Aorta (tissue), 5 donors: ENCODE data around the gene EIPR1. TPM values are rescaled to one million over a fixed set of nuclear protein-coding genes. Genes with fewer than 3 reads are reported as not detected.

ENCODE experiments used
- ATAC-seq: fragments of 200-7000 bp; cut with Tn5 transposase; one replicate; pipeline ENCODE4 v1.9.1; 2022; ENCODE audit warnings: moderate library complexity; ENCODE audit not compliant: low FRiP score
- DNase-seq, 2 donors: peaks; one replicate each; pipeline ENCODE4 v3.0.0-alpha.2; 2020
- H3K27ac ChIP-seq, 2 donors: one replicate each; pipeline ENCODE4 v1.5.1; 2013; ENCODE audit warnings: low read length in 2 of 2, mild to moderate bottlenecking in 2 of 2, moderate library complexity in 2 of 2, control low read depth in 1 of 2, inconsistent platforms in 1 of 2, low read depth in 1 of 2
- H3K27me3 ChIP-seq, 2 donors: one replicate each; pipeline ENCODE4 v1.6.1; 2013; ENCODE audit warnings: control low read depth in 1 of 2, low read length in 1 of 2, mild to moderate bottlenecking in 1 of 2, moderate library complexity in 1 of 2; ENCODE audit not compliant: insufficient read depth in 2 of 2, control insufficient read depth in 1 of 2
- H3K36me3 ChIP-seq, 2 donors: one replicate each; pipeline ENCODE4 v1.6.1; 2013; ENCODE audit warnings: control low read depth in 1 of 2, low read length in 1 of 2, mild to moderate bottlenecking in 1 of 2; ENCODE audit not compliant: insufficient read depth in 2 of 2, control insufficient read depth in 1 of 2
- H3K4me1 ChIP-seq, 2 donors: one replicate each; pipeline ENCODE4 v1.6.1; 2013; ENCODE audit warnings: low read length in 2 of 2, control low read depth in 1 of 2, mild to moderate bottlenecking in 1 of 2, moderate library complexity in 1 of 2; ENCODE audit not compliant: insufficient read depth in 2 of 2, control insufficient read depth in 1 of 2
- H3K4me3 ChIP-seq, 2 donors: one replicate each; pipeline ENCODE4 v1.5.1; 2013; ENCODE audit warnings: low read length in 2 of 2, control low read depth in 1 of 2, mild to moderate bottlenecking in 1 of 2
- H3K9me3 ChIP-seq: one replicate; pipeline ENCODE4 v1.6.1; 2013; ENCODE audit warnings: mild to moderate bottlenecking, low read length; ENCODE audit not compliant: control insufficient read depth
- WGBS, 2 donors: extraction: QIAGEN DNeasy Blood & Tissue Kit; methylation state at CpG; one replicate each; pipeline ENCODE4 v1.1.7; 2013; 5-methylcytosine and 5-hydroxymethylcytosine counted together
- intact Hi-C, 2 donors: fragments of 100-400 bp; cut with DNase I; formaldehyde crosslinking; loops; one replicate each; pipeline versions ENCODE4 v1.14.2 to v1.15.0; 2022
- polyA plus RNA-seq, 2 donors: library from polyadenylated mRNA; stranded (reverse); fragments of 200-250 nt; gene quantifications; one replicate each; pipeline ENCODE4 v1.2.3, GENCODE V29; 2013
- total RNA-seq, 2 donors: library from RNA; stranded (reverse); fragmentation: NEBNext Ultra II Directional; extraction: Animal tissue kit (Norgen Biotek cat#: 25700); gene quantifications; one replicate each; pipeline ENCODE4 v1.2.1, GENCODE V29; 2021
- donor health status: healthy with polysubstance abuse.
- donor health status: Bipolar disorder and iron deficiency.
- donor health status: DM: no; HTN: no; CAD: no.
- donor health status: DM: no; HTN: no; CAD: no.
- donor health status: DM: yes; HTN: yes; CAD: no.

The EIPR1 gene
- total and polyA plus RNA-seq, 4 donors: 9.7 to 13.7 (median 10.0) TPM

GRCh38 chr2:3392216-3392615, 14.6 kb upstream of the EIPR1 start:
- intact Hi-C loops: no loop called here
- ATAC-seq: no peak
- 91% methylated on average over 4 of the region's 4 CpGs for WGBS, 2 donors
- no peaks in the 10 kb centered on the region for H3K4me1 ChIP-seq
- DNase-seq: no peak
- peaks cover 7 to 13% of the 10 kb centered on the region in 2 donors for H3K36me3 ChIP-seq
- peaks cover 2% of the 10 kb centered on the region for H3K9me3 ChIP-seq
- H3K27ac ChIP-seq: no peak overlapping the region
- H3K27me3 ChIP-seq: no peaks in the 10 kb centered on the region
- H3K4me3 ChIP-seq: no peak overlapping the region

- no peaks in the 10 kb centered on the region for H3K27me3 ChIP-seq
- no peak for DNase-seq
- H3K4me1 ChIP-seq: peaks cover 0 to 3% of the 10 kb centered on the region in 2 donors
- intact Hi-C loops: no loop called here
- H3K27ac ChIP-seq: no peak overlapping the region
- WGBS, 2 donors: 87 to 89% methylated on average over 8 of the region's 8 CpGs
- no peaks in the 10 kb centered on the region for H3K9me3 ChIP-seq
- ATAC-seq: no peak
- H3K36me3 ChIP-seq: peaks cover 7 to 12% of the 10 kb centered on the region in 2 donors
- H3K4me3 ChIP-seq: no peak overlapping the region
Measured at GRCh38 chr2:3390041-3390440, 12.4 kb upstream of the EIPR1 start.

GRCh38 chr2:3389193-3389592, 11.6 kb upstream of the EIPR1 start:
- Histone ChIP-seq H3K9me3 (no peaks in the 10 kb centered on the region), H3K27me3 (no peaks in the 10 kb centered on the region), H3K4me3 (no peak overlapping the region), H3K27ac (no peak overlapping the region), H3K36me3 (peaks cover 7 to 12% of the 10 kb centered on the region in 2 donors), H3K4me1 (peaks cover 0 to 3% of the 10 kb centered on the region in 2 donors)
- intact Hi-C loops: no loop called here
- no peak for ATAC-seq
- 97 to 98% methylated on average over 29 of the region's 29 CpGs for WGBS, 2 donors
- DNase-seq: no peak

GRCh38 chr2:3388412-3388738, 10.8 kb upstream of the EIPR1 start:
- 98% methylated on average over 31 of the region's 31 CpGs for WGBS, 2 donors
- no peaks in the 10 kb centered on the region for H3K27me3 ChIP-seq
- H3K36me3 ChIP-seq: peaks cover 7 to 12% of the 10 kb centered on the region in 2 donors
- no peak overlapping the region for H3K4me3 ChIP-seq
- no peak overlapping the region for H3K27ac ChIP-seq
- peaks cover 0 to 3% of the 10 kb centered on the region in 2 donors for H3K4me1 ChIP-seq
- DNase-seq: no peak
- no peak for ATAC-seq
- H3K9me3 ChIP-seq: no peaks in the 10 kb centered on the region
- intact Hi-C loops: no loop called here

- Histone ChIP-seq H3K36me3 (peaks cover 7 to 12% of the 10 kb centered on the region in 2 donors), H3K27ac (no peak overlapping the region), H3K4me1 (peaks cover 0 to 3% of the 10 kb centered on the region in 2 donors), H3K4me3 (no peak overlapping the region), H3K9me3 (no peaks in the 10 kb centered on the region), H3K27me3 (no peaks in the 10 kb centered on the region)
- DNase-seq (peak in 1 of 2 donors; percentile 73), ATAC-seq (peak; percentile 59)
- WGBS, 2 donors: 88 to 91% methylated on average over 89 of the region's 89 CpGs
- intact Hi-C loops: no loop called here
Measured at GRCh38 chr2:3387644-3388411, 10.2 kb upstream of the EIPR1 start.

GRCh38 chr2:3387011-3387410, 9.4 kb upstream of the EIPR1 start:
- Histone ChIP-seq H3K4me1 (peaks cover 0 to 3% of the 10 kb centered on the region in 2 donors), H3K4me3 (no peak overlapping the region), H3K36me3 (peaks cover 7 to 12% of the 10 kb centered on the region in 2 donors), H3K27me3 (no peaks in the 10 kb centered on the region), H3K27ac (peak overlapping the region in 1 of 2 donors; percentile 57), H3K9me3 (no peaks in the 10 kb centered on the region)
- WGBS, 2 donors: 52 to 56% methylated on average over 5 of the region's 5 CpGs
- ATAC-seq: no peak
- no peak for DNase-seq
- intact Hi-C loops: no loop called here

- intact Hi-C loops: no loop called here
- Histone ChIP-seq H3K27me3 (no peaks in the 10 kb centered on the region), H3K36me3 (peaks cover 7 to 12% of the 10 kb centered on the region in 2 donors), H3K4me1 (peaks cover 0 to 3% of the 10 kb centered on the region in 2 donors), H3K27ac (peak overlapping the region in 1 of 2 donors; percentile 57), H3K9me3 (no peaks in the 10 kb centered on the region), H3K4me3 (no peak overlapping the region)
- 64 to 67% methylated on average over 10 of the region's 10 CpGs for WGBS, 2 donors
- ATAC-seq (no peak), DNase-seq (no peak)
Measured at GRCh38 chr2:3386448-3386958, 8.9 kb upstream of the EIPR1 start.

- peak; percentile 95 for ATAC-seq
- peak; percentile 93 to 96 for DNase-seq
- no peaks in the 10 kb centered on the region for H3K4me1 ChIP-seq
- H3K36me3 ChIP-seq: no peaks in the 10 kb centered on the region
- no peaks in the 10 kb centered on the region for H3K9me3 ChIP-seq
- WGBS, 2 donors: 1% methylated on average over 58 to 61 of the region's 61 CpGs
- H3K27ac ChIP-seq: peak within 1 kb of the TSS; percentile 78 to 86
- peak within 1 kb of the TSS; percentile 61 to 72 for H3K4me3 ChIP-seq
- H3K27me3 ChIP-seq: no peaks in the 10 kb centered on the region
- intact Hi-C loops: loop anchor here in 1 of 2 donors (5.0 kb wide), 2 partner anchors 177 to 197 kb away; partner anchors contain the start of genes RNASEH1 and RPS7
Measured at GRCh38 chr2:3379647-3380534, 2.3 kb upstream of the EIPR1 start, which contains the start of gene TRAPPC12. TRAPPC12 (plus strand) TSS chr2:3379694; CDS start chr2:3387624, 7,930 bp downstream.
